H1 (cell line): Measurements from ENCODE around the gene EVI5. TPM values are rescaled to one million over a fixed set of nuclear protein-coding genes. Genes with fewer than 3 reads are reported as not detected.

Experiments used
- CTCF ChIA-PET: fragments of 300-600 bp; sonication (Branson Sonifier 250); formaldehyde crosslinking; loops from one replicate; lab custom pipeline; 2021; ENCODE audit not compliant: partially characterized antibody; lab: Charles Lee
- POLR2A ChIA-PET: fragments of 300-600 bp; sonication (Branson Sonifier 250); formaldehyde crosslinking; loops from one replicate; lab custom pipeline; 2021; ENCODE audit warnings: inconsistent platforms; ENCODE audit not compliant: partially characterized antibody; lab: Charles Lee
- DNase-seq, 2 experiments: peaks; one replicate each; pipeline versions ENCODE4 v3.0.0 to v3.0.0-alpha.2; 2010 to 2022; ENCODE audit warnings: low spot score in 2 of 2, low read depth in 1 of 2, mixed read lengths in 1 of 2
- FAIRE-seq: peaks from 2 replicates; lab custom pipeline; 2011; peaks lifted over from hg19 to GRCh38; lab: Jason Lieb, UNC
- H2AFZ ChIP-seq: 2 replicates; pipeline ENCODE4 v1.8.1; 2012; ENCODE audit warnings: low read length, inconsistent platforms
- H2AK5ac ChIP-seq: 2 replicates; pipeline ENCODE4 v1.6.1; 2013; ENCODE audit warnings: low read depth, low read length
- H2BK120ac ChIP-seq: replicated peaks from 2 replicates; pipeline ENCODE3; 2013; ENCODE audit warnings: low read depth, low read length, inconsistent platforms
- H2BK12ac ChIP-seq: 2 replicates; pipeline ENCODE4 v1.6.1; 2013; ENCODE audit warnings: low read depth, low read length
- H2BK15ac ChIP-seq: 2 replicates; pipeline ENCODE4 v1.6.1; 2013; ENCODE audit warnings: low read length
- H2BK20ac ChIP-seq: 2 replicates; pipeline ENCODE4 v1.6.1; 2013; ENCODE audit warnings: low read length
- H2BK5ac ChIP-seq: 2 replicates; pipeline ENCODE4 v1.6.1; 2013; ENCODE audit warnings: low read depth, low read length
- H3K14ac ChIP-seq: 2 replicates; pipeline ENCODE4 v1.6.1; 2013; ENCODE audit warnings: inconsistent platforms; ENCODE audit not compliant: insufficient read length
- H3K18ac ChIP-seq: 2 replicates; pipeline ENCODE4 v1.6.1; 2013; ENCODE audit warnings: low read length; ENCODE audit errors: extremely low read depth
- H3K23ac ChIP-seq: 2 replicates; pipeline ENCODE4 v1.6.1; 2013; ENCODE audit warnings: inconsistent platforms; ENCODE audit not compliant: insufficient read length
- H3K23me2 ChIP-seq: 2 replicates; pipeline ENCODE4 v1.6.1; 2013; ENCODE audit warnings: low read depth, low read length
- H3K27ac ChIP-seq: 2 replicates; pipeline ENCODE4 v1.6.1; 2011; ENCODE audit warnings: low read depth, low read length, inconsistent platforms
- H3K27me3 ChIP-seq, 4 experiments: replicated peaks in 1 of 4; 1 replicate in 1 of 4; 2 replicates in 3 of 4; pipeline versions ENCODE4 v1.6.1 to v1.8.1; 2011 to 2013; ENCODE audit warnings: low read length in 3 of 4, mild to moderate bottlenecking in 3 of 4, inconsistent platforms in 2 of 4, mixed read lengths in 2 of 4, moderate library complexity in 1 of 4; ENCODE audit not compliant: control insufficient read depth in 3 of 4, insufficient read depth in 3 of 4; ENCODE audit errors: extremely low read depth in 1 of 4
- H3K36me3 ChIP-seq, 4 experiments: 2 replicates each; pipeline versions ENCODE4 v1.6.1 to v1.8.1; 2011 to 2013; ENCODE audit warnings: mild to moderate bottlenecking in 4 of 4, low read length in 3 of 4, moderate library complexity in 2 of 4, control low read depth in 1 of 4, inconsistent platforms in 1 of 4; ENCODE audit not compliant: insufficient read depth in 4 of 4, control insufficient read depth in 2 of 4
- H3K4ac ChIP-seq: replicated peaks from 2 replicates; pipeline ENCODE3; 2013; ENCODE audit warnings: low read length, low read depth, mixed read lengths, inconsistent platforms; ENCODE audit not compliant: insufficient read length
- H3K4me1 ChIP-seq, 4 experiments: replicated peaks in 1 of 4; 1 replicate in 1 of 4; 2 replicates in 3 of 4; pipeline versions ENCODE4 v1.6.1 to v1.8.1; 2011 to 2013; ENCODE audit warnings: low read length in 3 of 4, inconsistent platforms in 2 of 4, mixed read lengths in 1 of 4; ENCODE audit not compliant: insufficient read depth in 4 of 4, control insufficient read depth in 3 of 4
- H3K4me2 ChIP-seq, 2 experiments: 2 replicates each; pipeline versions ENCODE4 v1.6.1 to v1.8.1; 2011 to 2013; ENCODE audit warnings: low read depth in 2 of 2, low read length in 2 of 2, control low read depth in 1 of 2, inconsistent platforms in 1 of 2, mild to moderate bottlenecking in 1 of 2; ENCODE audit not compliant: insufficient read depth in 1 of 2
- H3K4me3 ChIP-seq, 4 experiments: fragments of 200-600, 300-600 bp in 1 of 4; sonication (generic), shearing (Covaris generic), sonication (Bioruptor Twin) in 1 of 4; 2 replicates each; pipeline versions ENCODE4 v1.5.1 to v1.8.1; 2011 to 2016; ENCODE audit warnings: low read length in 4 of 4, low read depth in 3 of 4, control low read depth in 2 of 4, inconsistent platforms in 2 of 4, mild to moderate bottlenecking in 2 of 4, mixed read lengths in 1 of 4, moderate library complexity in 1 of 4; ENCODE audit not compliant: insufficient read depth in 2 of 4; ENCODE audit errors: extremely low read depth in 1 of 4
- H3K56ac ChIP-seq: replicated peaks from 2 replicates; pipeline ENCODE3; 2013; ENCODE audit warnings: low read depth, mild to moderate bottlenecking, mixed read lengths, low read length, inconsistent platforms; ENCODE audit not compliant: insufficient read length
- H3K79me1 ChIP-seq: 2 replicates; pipeline ENCODE4 v1.6.1; 2013; ENCODE audit warnings: low read depth, low read length, control low read depth
- H3K79me2 ChIP-seq, 2 experiments: 2 replicates each; pipeline versions ENCODE4 v1.6.1 to v1.8.1; 2012 to 2013; ENCODE audit warnings: low read length in 2 of 2, mild to moderate bottlenecking in 2 of 2, inconsistent platforms in 1 of 2; ENCODE audit not compliant: insufficient read depth in 2 of 2, control insufficient read depth in 1 of 2
- H3K9ac ChIP-seq, 4 experiments: replicated peaks in 1 of 4; 1 replicate in 1 of 4; 2 replicates in 3 of 4; pipeline versions ENCODE4 v1.6.1 to v1.8.1; 2011 to 2013; ENCODE audit warnings: low read depth in 3 of 4, low read length in 3 of 4, control low read depth in 2 of 4, mild to moderate bottlenecking in 2 of 4, moderate library complexity in 2 of 4, inconsistent platforms in 1 of 4; ENCODE audit errors: extremely low read depth in 1 of 4
- H3K9me3 ChIP-seq, 2 experiments: 2 replicates each; pipeline versions ENCODE4 v1.6.1 to v1.8.1; 2012 to 2013; ENCODE audit warnings: mild to moderate bottlenecking in 2 of 2, moderate library complexity in 2 of 2, control low read depth in 1 of 2, inconsistent platforms in 1 of 2, low read depth in 1 of 2, low read length in 1 of 2, mixed read lengths in 1 of 2; ENCODE audit not compliant: insufficient read depth in 2 of 2
- H4K20me1 ChIP-seq, 2 experiments: replicated peaks in 1 of 2; 2 replicates each; pipeline versions ENCODE3 to v1.8.1; 2011 to 2013; ENCODE audit warnings: inconsistent platforms in 2 of 2, low read length in 2 of 2, mild to moderate bottlenecking in 1 of 2; ENCODE audit not compliant: insufficient read depth in 2 of 2, control insufficient read depth in 1 of 2
- H4K5ac ChIP-seq: 2 replicates; pipeline ENCODE4 v1.6.1; 2013; ENCODE audit warnings: low read length, low read depth, mixed read lengths, inconsistent platforms; ENCODE audit not compliant: insufficient read length
- H4K8ac ChIP-seq: 2 replicates; pipeline ENCODE4 v1.8.0; 2013; ENCODE audit warnings: mild to moderate bottlenecking, moderate library complexity, low read length, inconsistent platforms; ENCODE audit not compliant: insufficient read depth; ENCODE audit errors: extremely low read depth
- H4K91ac ChIP-seq: replicated peaks from 2 replicates; pipeline ENCODE3; 2013; ENCODE audit warnings: low read length, mixed read lengths, inconsistent platforms; ENCODE audit not compliant: insufficient read length
- CREB1 ChIP-seq: IDR thresholded peaks from 2 replicates; pipeline ENCODE4 v1.6.1; 2012; ENCODE audit warnings: inconsistent platforms
- KDM1A ChIP-seq: fragments of 200-600, 300-600 bp; sonication (generic); IDR thresholded peaks from 2 replicates; pipeline ENCODE4 v1.7.1; 2016; ENCODE audit warnings: mild to moderate bottlenecking, low read length, borderline replicate concordance
- POU5F1 ChIP-seq: IDR thresholded peaks from 2 replicates; pipeline ENCODE4 v1.6.1; 2011; ENCODE audit warnings: low read depth, mild to moderate bottlenecking, low read length, moderate library complexity
- SUZ12 ChIP-seq: fragments of 200-600 bp; sonication (generic); IDR thresholded peaks from 2 replicates; pipeline ENCODE4 v1.6.1; 2012; ENCODE audit warnings: mild to moderate bottlenecking, inconsistent platforms, low read length, moderate library complexity, mixed read lengths
- WGBS, 2 experiments: shearing (Covaris generic) in 1 of 2; methylation state at CpG; one replicate each; pipeline versions ENCODE4 v1.1.6 to v1.1.7; 2013 to 2015; ENCODE audit warnings: low lambda C conversion rate in 2 of 2, mixed read lengths in 2 of 2, inconsistent platforms in 1 of 2, low coverage in 1 of 2, missing lambda C conversion rate in 1 of 2; ENCODE audit not compliant: insufficient replicate concordance in 2 of 2, insufficient coverage in 1 of 2, insufficient read length in 1 of 2; ENCODE audit errors: extremely low coverage in 1 of 2, missing lambda C conversion rate in 1 of 2; 5-methylcytosine and 5-hydroxymethylcytosine counted together
- polyA plus RNA-seq, 7 experiments: library from polyadenylated mRNA; depleted of rRNA in 3 of 7; stranded (reverse) in 5 of 7; unstranded in 2 of 7; fragments of >200 nt in 5 of 7; fragments of 200-250 nt in 2 of 7; gene quantifications; 1 replicate in 5 of 7; 2 replicates in 1 of 7; 4 replicates in 1 of 7; pipeline versions ENCODE4 v1.2.1 to v1.2.3, GENCODE V29; 2011 to 2013; ENCODE audit warnings: missing spikeins in 2 of 7, mixed read lengths in 2 of 7
- total RNA-seq: library from RNA; stranded (reverse); fragmentation: NEBNext Ultra II Directional; extraction: Animal tissue kit (Norgen Biotek cat#: 25700); gene quantifications from 2 replicates; pipeline ENCODE4 v1.2.1, GENCODE V29; 2021

Gene EVI5
- total and polyA plus RNA-seq, 2 of the 8 experiments (the other 6 are each of a cell fraction or from before 2014, with no cell fraction given), result 1.7 to 13.7 TPM

DNA sequence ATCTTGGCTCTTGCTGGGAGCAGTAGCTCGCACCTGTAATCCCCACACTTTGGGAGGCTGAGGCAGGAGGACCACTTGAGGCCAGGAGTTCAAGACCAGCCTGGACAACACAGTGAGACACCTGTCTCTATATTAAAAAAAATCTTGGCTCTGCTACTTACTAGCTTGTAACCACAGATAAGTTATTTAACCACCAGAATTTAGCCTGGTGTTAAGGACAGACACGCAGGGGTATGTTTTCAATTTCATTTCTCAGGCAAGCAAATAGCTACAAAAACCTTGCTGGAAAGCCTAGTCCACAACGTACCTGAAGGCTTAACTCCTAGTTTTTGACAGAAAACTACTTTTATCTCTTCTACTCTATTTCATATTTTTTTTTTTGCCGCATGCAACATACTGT, 273.4 kb downstream of the EVI5 start:
- Histone ChIP-seq H3K18ac (no peak overlapping the region), H4K20me1 (no peaks in the 10 kb centered on the region), H3K27me3 (no peaks in the 10 kb centered on the region), H3K27ac (no peak overlapping the region), H3K4ac (no peak overlapping the region), H3K9me3 (no peaks in the 10 kb centered on the region), H4K5ac (no peak overlapping the region), H2BK5ac (no peak overlapping the region), H2AK5ac (no peak overlapping the region), H3K4me2 (no peak overlapping the region), H3K79me2 (no peaks in the 10 kb centered on the region), H2BK15ac (no peak overlapping the region), H3K79me1 (no peaks in the 10 kb centered on the region), H3K9ac (no peak overlapping the region), H2BK20ac (no peak overlapping the region), H3K36me3 (no peaks in the 10 kb centered on the region), H3K23me2 (no peaks in the 10 kb centered on the region), H4K8ac (no peak overlapping the region), H3K4me1 (no peaks in the 10 kb centered on the region), H4K91ac (no peak overlapping the region), H3K56ac (no peak overlapping the region), H2BK120ac (no peak overlapping the region), H3K14ac (no peak overlapping the region), H2AFZ (no peak overlapping the region), H2BK12ac (no peak overlapping the region), H3K4me3 (no peak overlapping the region), H3K23ac (no peak overlapping the region)
- no peak for FAIRE-seq
- CTCF ChIA-PET, result interaction anchor here (0.6 to 1.3 kb wide), 4 partner anchors 10 to 75 kb away, joined by 3 to 4 read pairs (median 3); partner anchors contain the start of gene GFI1
- POLR2A ChIA-PET, result no interaction called here
- no peak for DNase-seq
- 83% methylated on average over 4 of the region's 4 CpGs; no CpG with 5 or more reads in 1 of the 2 experiments for WGBS, 2 experiments
- no peak for TF ChIP-seq SUZ12
- TF ChIP-seq KDM1A, result no peak
- no peak for TF ChIP-seq CREB1
- TF ChIP-seq POU5F1, result no peak
